Heart left ventricle (tissue), 13 donors: ENCODE data around the gene HTATSF1.

ENCODE experiments used
- POLR2A ChIP-seq, 2 donors: fragments of 450-650 bp; IDR thresholded peaks; one replicate each; pipeline ENCODE4 v1.6.1; 2017; ENCODE audit warnings: antibody characterized with exemption in 2 of 2, mild to moderate bottlenecking in 2 of 2, moderate library complexity in 2 of 2
- TF ChIP-seq, protein P1 (sequence below), 12 donors: fragments of 200-600 bp; sonication (generic) in 4 of 12; IDR thresholded peaks; one replicate each; pipeline versions ENCODE4 v1.5.0 to v1.8.0; 2018 to 2022; ENCODE audit warnings: antibody characterized with exemption in 12 of 12, mild to moderate bottlenecking in 5 of 12
- donor health status: ischemic (EF 13 %, LVEDD 7.1; RV severe dilation, severe dysfunction).
- donor health status: DM: no; HTN: yes; CAD: no.
- donor health status: DM: no; HTN: no; CAD: no.
- donor health status: ischemic (EF 25% LVEDD 6.9; RV normal size, moderate dysfunction).
- donor health status: ischemic (EF 25% LVEDD 5.7; RV mildly dilated, moderate dysfunction).
- donor health status: ischemic (EF 35%, LVEDD 5.7; RV mildly dilated, moderate dysfunction).
- donor health status: nonischemic (EF 11% LVEDD 7.7; RV severe dilation, severe dysfunction).
- donor health status: DM: yes; HTN: yes; CAD: no.
- donor health status: PGD.
- donor health status: ischemic (EF 29% LVEDD 5.4; RV normal size, mild dysfunction).
- donor health status: nonischemic (EF 23%, LVEDD 6.1; RV moderate dilation, normal function).

GRCh38 chrX:136551410-136551809, 54.0 kb downstream of the HTATSF1 start:
- TF ChIP-seq, protein P1, sequence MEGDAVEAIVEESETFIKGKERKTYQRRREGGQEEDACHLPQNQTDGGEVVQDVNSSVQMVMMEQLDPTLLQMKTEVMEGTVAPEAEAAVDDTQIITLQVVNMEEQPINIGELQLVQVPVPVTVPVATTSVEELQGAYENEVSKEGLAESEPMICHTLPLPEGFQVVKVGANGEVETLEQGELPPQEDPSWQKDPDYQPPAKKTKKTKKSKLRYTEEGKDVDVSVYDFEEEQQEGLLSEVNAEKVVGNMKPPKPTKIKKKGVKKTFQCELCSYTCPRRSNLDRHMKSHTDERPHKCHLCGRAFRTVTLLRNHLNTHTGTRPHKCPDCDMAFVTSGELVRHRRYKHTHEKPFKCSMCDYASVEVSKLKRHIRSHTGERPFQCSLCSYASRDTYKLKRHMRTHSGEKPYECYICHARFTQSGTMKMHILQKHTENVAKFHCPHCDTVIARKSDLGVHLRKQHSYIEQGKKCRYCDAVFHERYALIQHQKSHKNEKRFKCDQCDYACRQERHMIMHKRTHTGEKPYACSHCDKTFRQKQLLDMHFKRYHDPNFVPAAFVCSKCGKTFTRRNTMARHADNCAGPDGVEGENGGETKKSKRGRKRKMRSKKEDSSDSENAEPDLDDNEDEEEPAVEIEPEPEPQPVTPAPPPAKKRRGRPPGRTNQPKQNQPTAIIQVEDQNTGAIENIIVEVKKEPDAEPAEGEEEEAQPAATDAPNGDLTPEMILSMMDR (IDR thresholded peaks at IDR 0.05): no peak
- TF ChIP-seq POLR2A (IDR thresholded peaks at IDR 0.05): no peak
